ENCODE data around the gene HECTD3.
A peak's percentile ranks its signal among the peaks of the same experiment; 100 is the strongest.

HECTD3 gene

GRCh38 chr1:45032837-45033236, 21.7 kb upstream of the HECTD3 start:
- peaks cover 18% of the 10 kb centered on the region for H3K4me1 Mint-ChIP-seq
- DNase-seq: no peak
- no peaks in the 10 kb centered on the region for H3K36me3 Mint-ChIP-seq
- CTCF ChIA-PET: interaction anchor here (1.8 kb wide), 1 partner anchor 19 kb away, joined by 5 read pairs; no protein-coding TSS in a partner anchor
- H3K27ac Mint-ChIP-seq: no peak overlapping the region
- H3K4me3 Mint-ChIP-seq: no peak overlapping the region
- no peaks in the 10 kb centered on the region for H3K9me3 Mint-ChIP-seq
- H3K27me3 Mint-ChIP-seq: no peaks in the 10 kb centered on the region

- Mint-ChIP-seq H3K27ac (peak overlapping the region; percentile 1), H3K4me1 (peaks cover 12% of the 10 kb centered on the region), H3K27me3 (no peaks in the 10 kb centered on the region), H3K4me3 (no peak overlapping the region), H3K36me3 (no peaks in the 10 kb centered on the region), H3K9me3 (no peaks in the 10 kb centered on the region)
- CTCF ChIA-PET: no interaction called here
- no peak for DNase-seq
Observed at GRCh38 chr1:45026446-45026845, 15.3 kb upstream of the HECTD3 start.

- no peaks in the 10 kb centered on the region for H3K27me3 Mint-ChIP-seq
- H3K4me1 Mint-ChIP-seq: peaks cover 12% of the 10 kb centered on the region
- no peak overlapping the region for H3K4me3 Mint-ChIP-seq
- no peak overlapping the region for H3K27ac Mint-ChIP-seq
- H3K36me3 Mint-ChIP-seq: no peaks in the 10 kb centered on the region
- CTCF ChIA-PET: interaction anchor here (0.6 kb wide), 1 partner anchor 445 kb away, joined by 3 read pairs; no protein-coding TSS in a partner anchor
- H3K9me3 Mint-ChIP-seq: no peaks in the 10 kb centered on the region
- no peak for DNase-seq
Observed at GRCh38 chr1:45023663-45024062, 12.5 kb upstream of the HECTD3 start.

GRCh38 chr1:45018599-45019230, 7.6 kb upstream of the HECTD3 start:
- CTCF ChIA-PET: interaction anchor here (0.6 to 12.4 kb wide), 20 partner anchors 9 to 494 kb away, joined by 3 to 386 read pairs (median 3); partner anchors contain the start of gene TESK2
- Mint-ChIP-seq H3K9me3 (no peaks in the 10 kb centered on the region), H3K36me3 (peaks cover 6% of the 10 kb centered on the region), H3K27me3 (no peaks in the 10 kb centered on the region), H3K27ac (no peak overlapping the region), H3K4me1 (peaks cover 8% of the 10 kb centered on the region), H3K4me3 (no peak overlapping the region)
- DNase-seq: peak; percentile 74

- H3K9me3 Mint-ChIP-seq: no peaks in the 10 kb centered on the region
- no peak overlapping the region for H3K27ac Mint-ChIP-seq
- H3K4me1 Mint-ChIP-seq: peaks cover 23% of the 10 kb centered on the region
- no peaks in the 10 kb centered on the region for H3K27me3 Mint-ChIP-seq
- H3K4me3 Mint-ChIP-seq: no peak overlapping the region
- peaks cover 6% of the 10 kb centered on the region for H3K36me3 Mint-ChIP-seq
- no peak for DNase-seq
- CTCF ChIA-PET: interaction anchor here (0.6 to 12.4 kb wide), 5 partner anchors 66 to 476 kb away, joined by 3 to 386 read pairs (median 3); partner anchors contain the start of gene TESK2
Observed at GRCh38 chr1:45016767-45017166, 5.6 kb upstream of the HECTD3 start.

GRCh38 chr1:45016090-45016697, 5.1 kb upstream of the HECTD3 start:
- no peaks in the 10 kb centered on the region for H3K9me3 Mint-ChIP-seq
- H3K36me3 Mint-ChIP-seq: peaks cover 6% of the 10 kb centered on the region
- H3K4me3 Mint-ChIP-seq: no peak overlapping the region
- peaks cover 28% of the 10 kb centered on the region for H3K4me1 Mint-ChIP-seq
- H3K27ac Mint-ChIP-seq: no peak overlapping the region
- DNase-seq: no peak
- CTCF ChIA-PET: interaction anchor here (0.6 to 12.4 kb wide), 8 partner anchors 10 to 476 kb away, joined by 3 to 386 read pairs (median 4); partner anchors contain the start of gene TESK2
- H3K27me3 Mint-ChIP-seq: no peaks in the 10 kb centered on the region

GRCh38 chr1:45015683-45016082, 4.6 kb upstream of the HECTD3 start:
- H3K27me3 Mint-ChIP-seq: no peaks in the 10 kb centered on the region
- DNase-seq: no peak
- H3K4me1 Mint-ChIP-seq: peaks cover 29% of the 10 kb centered on the region
- H3K9me3 Mint-ChIP-seq: no peaks in the 10 kb centered on the region
- CTCF ChIA-PET: interaction anchor here (1.0 to 12.4 kb wide), 5 partner anchors 9 to 477 kb away, joined by 3 to 386 read pairs (median 4); no protein-coding TSS in a partner anchor
- H3K4me3 Mint-ChIP-seq: no peak overlapping the region
- H3K36me3 Mint-ChIP-seq: peaks cover 6% of the 10 kb centered on the region
- H3K27ac Mint-ChIP-seq: no peak overlapping the region

GRCh38 chr1:45014321-45015028, 3.4 kb upstream of the HECTD3 start:
- H3K27ac Mint-ChIP-seq: peak overlapping the region; percentile 59
- peak overlapping the region; percentile 50 for H3K4me3 Mint-ChIP-seq

GRCh38 chr1:45013551-45014209, 2.6 kb upstream of the HECTD3 start:
- CTCF ChIA-PET: interaction anchor here (0.6 to 12.4 kb wide), 19 partner anchors 19 to 555 kb away, joined by 3 to 386 read pairs (median 3); partner anchors contain the start of genes BEST4, CCDC163, EIF2B3 and MMACHC

More at GRCh38 chr1:45014321-45015028, 3.4 kb upstream of the HECTD3 start:
- Mint-ChIP-seq H3K27me3 (no peaks in the 10 kb centered on the region), H3K36me3 (peaks cover 6% of the 10 kb centered on the region), H3K4me1 (peaks cover 39% of the 10 kb centered on the region), H3K9me3 (no peaks in the 10 kb centered on the region)
- CTCF ChIA-PET: interaction anchor here (0.6 to 12.4 kb wide), 19 partner anchors 18 to 554 kb away, joined by 3 to 386 read pairs (median 4); partner anchors contain the start of genes CCDC163, EIF2B3, MMACHC and MUTYH
- peak; percentile 90 for DNase-seq

GRCh38 chr1:45012639-45013278, 1.6 kb upstream of the HECTD3 start:
- Mint-ChIP-seq H3K27me3 (no peaks in the 10 kb centered on the region), H3K4me3 (peak overlapping the region; percentile 74), H3K4me1 (peaks cover 42% of the 10 kb centered on the region), H3K27ac (peak overlapping the region; percentile 88), H3K36me3 (peaks cover 13% of the 10 kb centered on the region), H3K9me3 (no peaks in the 10 kb centered on the region)
- CTCF ChIA-PET: interaction anchor here (0.7 to 12.4 kb wide), 17 partner anchors 13 to 480 kb away, joined by 3 to 386 read pairs (median 4); partner anchors contain the start of genes BEST4, MUTYH, PLK3 and TESK2
- peak; percentile 42 for DNase-seq

More at GRCh38 chr1:45013551-45014209, 2.6 kb upstream of the HECTD3 start:
- Mint-ChIP-seq H3K4me1 (peaks cover 42% of the 10 kb centered on the region), H3K27me3 (no peaks in the 10 kb centered on the region), H3K27ac (peak overlapping the region; percentile 39), H3K4me3 (peak overlapping the region; percentile 74), H3K9me3 (no peaks in the 10 kb centered on the region), H3K36me3 (peaks cover 6% of the 10 kb centered on the region)
- DNase-seq: no peak

GRCh38 chr1:45011837-45012638, 914 bp upstream of the HECTD3 start, which contains the start of gene UROD:
Gene UROD (plus strand): TSS chr1:45012254. CDS start chr1:45012266, 12 bp downstream.
- no peaks in the 10 kb centered on the region for H3K27me3 Mint-ChIP-seq
- CTCF ChIA-PET: interaction anchor here (0.7 to 12.4 kb wide), 24 partner anchors 12 to 489 kb away, joined by 3 to 386 read pairs (median 4); partner anchors contain the start of genes BEST4, MUTYH, PLK3 and RNU5D-1
- peak; percentile 95 for DNase-seq
- H3K27ac Mint-ChIP-seq: peak within 1 kb of the TSS; percentile 88
- H3K36me3 Mint-ChIP-seq: peaks cover 16% of the 10 kb centered on the region
- no peaks in the 10 kb centered on the region for H3K9me3 Mint-ChIP-seq
- peaks cover 42% of the 10 kb centered on the region for H3K4me1 Mint-ChIP-seq
- H3K4me3 Mint-ChIP-seq: peak within 1 kb of the TSS; percentile 74

Data from activated naive CD4-positive, alpha-beta T cell treated with anti-CD3 and anti-CD28 coated beads, Interleukin-2, amount 10 ng/mL, durations not matched to agents 7 days and 5 days (primary cell).